Smooth muscle cell (in vitro differentiated cells): Measurements from ENCODE around the gene TMEM45A. TPM values are rescaled to one million over a fixed set of nuclear protein-coding genes. Genes with fewer than 3 reads are reported as not detected.

ENCODE experiments used
- DNase-seq: peaks from one replicate; lab custom pipeline; 2025; ENCODE audit not compliant: unreplicated experiment; lab: John Stamatoyannopoulos, UW
- H2AFZ ChIP-seq: fragments of 200-600 bp; sonication (generic); 2 replicates; pipeline ENCODE4 v1.6.0; 2016; ENCODE audit warnings: antibody characterized with exemption, low read depth, mild to moderate bottlenecking
- H3F3A ChIP-seq: fragments of 200-600 bp; sonication (generic); 2 replicates; pipeline ENCODE4 v1.6.0; 2017; ENCODE audit warnings: antibody characterized with exemption, low read depth
- H3K27ac ChIP-seq: fragments of 200-600 bp; sonication (generic); 2 replicates; pipeline ENCODE4 v1.5.1; 2016; ENCODE audit warnings: low read depth, mild to moderate bottlenecking
- H3K27me3 ChIP-seq: fragments of 200-600 bp; sonication (generic); 2 replicates; pipeline ENCODE4 v1.6.1; 2016; ENCODE audit warnings: low read depth, mild to moderate bottlenecking
- H3K36me3 ChIP-seq: fragments of 200-600 bp; sonication (generic); 2 replicates; pipeline ENCODE4 v1.5.1; 2016; ENCODE audit warnings: low read depth
- H3K4me1 ChIP-seq: fragments of 200-600 bp; sonication (generic); 2 replicates; pipeline ENCODE4 v1.5.1; 2016; ENCODE audit warnings: low read depth
- H3K4me2 ChIP-seq: fragments of 200-600 bp; sonication (generic); 2 replicates; pipeline ENCODE4 v1.6.0; 2016; ENCODE audit warnings: mild to moderate bottlenecking
- H3K4me3 ChIP-seq: fragments of 200-600 bp; sonication (generic); 2 replicates; pipeline ENCODE4 v1.5.1; 2016; ENCODE audit warnings: mild to moderate bottlenecking
- H3K79me2 ChIP-seq: fragments of 200-600 bp; sonication (generic); 2 replicates; pipeline ENCODE4 v1.6.0; 2016; ENCODE audit warnings: low read depth, mild to moderate bottlenecking
- H3K9ac ChIP-seq: fragments of 200-600 bp; sonication (generic); 2 replicates; pipeline ENCODE4 v1.6.0; 2016; ENCODE audit warnings: low read depth
- H3K9me3 ChIP-seq: fragments of 200-600 bp; sonication (generic); replicated peaks from 2 replicates; pipeline ENCODE4 v1.5.1; 2016; ENCODE audit warnings: low read depth
- H4K20me1 ChIP-seq: fragments of 200-600 bp; sonication (generic); 2 replicates; pipeline ENCODE4 v1.6.0; 2016; ENCODE audit warnings: low read depth
- CTCF ChIP-seq: fragments of 200-600 bp; sonication (generic); IDR thresholded peaks from 2 replicates; pipeline ENCODE4 v1.5.1; 2017; ENCODE audit warnings: borderline replicate concordance, mild to moderate bottlenecking, antibody characterized with exemption; ENCODE audit not compliant: insufficient read depth, poor library complexity, severe bottlenecking
- WGBS: methylation state at CpG from one replicate; pipeline ENCODE4 v1.1.7; 2016; ENCODE audit warnings: low lambda C conversion rate; 5-methylcytosine and 5-hydroxymethylcytosine counted together
- polyA plus RNA-seq: library from polyadenylated mRNA; unstranded; fragments of >200 nt; fragmentation: Nextera tagmentation; extraction: Ambion mirVana; gene quantifications from 2 replicates; pipeline ENCODE4 v1.2.1, GENCODE V29; 2016
- total RNA-seq: library from RNA; depleted of rRNA; stranded (reverse); fragments of >200 nt; gene quantifications from 2 replicates; pipeline ENCODE4 v1.2.3, GENCODE V29; 2014

Gene TMEM45A
- total and polyA plus RNA-seq, 2 experiments from 2014 or later: 209 to 280 TPM

- H3K27ac ChIP-seq: no peak overlapping the region
- no peak overlapping the region for H3K9ac ChIP-seq
- no peak overlapping the region for H3K4me2 ChIP-seq
- no peak for DNase-seq
- H2AFZ ChIP-seq: no peak overlapping the region
- no peaks in the 10 kb centered on the region for H3K79me2 ChIP-seq
- no peak for TF ChIP-seq CTCF
- no peaks in the 10 kb centered on the region for H4K20me1 ChIP-seq
- 97% methylated on average over 3 of the region's 3 CpGs for WGBS
- H3F3A ChIP-seq: peaks cover 31% of the 10 kb centered on the region
- no peaks in the 10 kb centered on the region for H3K36me3 ChIP-seq
- no peaks in the 10 kb centered on the region for H3K27me3 ChIP-seq
- peaks cover 8% of the 10 kb centered on the region for H3K9me3 ChIP-seq
- H3K4me1 ChIP-seq: peaks cover 12% of the 10 kb centered on the region
- no peak overlapping the region for H3K4me3 ChIP-seq
These were observed 94.4 kb downstream of the TMEM45A start for GRCh38 chr3:100586832-100587231.

GRCh38 chr3:100588251-100588650 is 95.8 kb downstream of the TMEM45A start:
- no peak overlapping the region for H3K9ac ChIP-seq
- peaks cover 8% of the 10 kb centered on the region for H3K9me3 ChIP-seq
- no peak for TF ChIP-seq CTCF
- H3K27me3 ChIP-seq: no peaks in the 10 kb centered on the region
- no peaks in the 10 kb centered on the region for H4K20me1 ChIP-seq
- H3F3A ChIP-seq: peaks cover 27% of the 10 kb centered on the region
- no peak overlapping the region for H3K27ac ChIP-seq
- no peak overlapping the region for H3K4me3 ChIP-seq
- WGBS: 95% methylated on average over 1 of the region's 1 CpG
- H3K4me2 ChIP-seq: no peak overlapping the region
- no peaks in the 10 kb centered on the region for H3K36me3 ChIP-seq
- no peak for DNase-seq
- no peaks in the 10 kb centered on the region for H3K79me2 ChIP-seq
- peaks cover 12% of the 10 kb centered on the region for H3K4me1 ChIP-seq
- H2AFZ ChIP-seq: no peak overlapping the region

GRCh38 chr3:100590114-100590839 is 97.9 kb downstream of the TMEM45A start:
- H3K9ac ChIP-seq: no peak overlapping the region
- DNase-seq: peak; percentile 5
- H3K27me3 ChIP-seq: no peaks in the 10 kb centered on the region
- no peaks in the 10 kb centered on the region for H4K20me1 ChIP-seq
- no peaks in the 10 kb centered on the region for H3K79me2 ChIP-seq
- peak overlapping the region; percentile 35 for H3K27ac ChIP-seq
- H3K4me2 ChIP-seq: peak overlapping the region; percentile 81
- peaks cover 20% of the 10 kb centered on the region for H3F3A ChIP-seq
- TF ChIP-seq CTCF: peak; percentile 91
- H3K9me3 ChIP-seq: peaks cover 8% of the 10 kb centered on the region
- 32% methylated on average over 10 of the region's 10 CpGs for WGBS
- H3K36me3 ChIP-seq: no peaks in the 10 kb centered on the region
- peaks cover 6% of the 10 kb centered on the region for H3K4me1 ChIP-seq
- H3K4me3 ChIP-seq: peak overlapping the region; percentile 33
- H2AFZ ChIP-seq: peak overlapping the region; percentile 36

GRCh38 chr3:100590840-100591147 is 98.4 kb downstream of the TMEM45A start:
- Histone ChIP-seq H3K9me3 (peaks cover 5% of the 10 kb centered on the region), H4K20me1 (no peaks in the 10 kb centered on the region), H3K9ac (no peak overlapping the region), H3K4me3 (no peak overlapping the region), H3K27me3 (no peaks in the 10 kb centered on the region), H3K27ac (no peak overlapping the region), H3K36me3 (no peaks in the 10 kb centered on the region), H3K4me1 (peaks cover 6% of the 10 kb centered on the region), H3F3A (peaks cover 15% of the 10 kb centered on the region), H2AFZ (no peak overlapping the region), H3K79me2 (no peaks in the 10 kb centered on the region), H3K4me2 (no peak overlapping the region)
- WGBS: 26% methylated on average over 1 of the region's 1 CpG
- TF ChIP-seq CTCF: no peak
- no peak for DNase-seq
